NCI-H2196 treated with DMSO at 0.1 percent for 48 hours (cell line): ENCODE results near the gene HOXD10.

ENCODE experiments used
- DNase-seq: peaks from one replicate; lab custom pipeline; 2025; ENCODE audit not compliant: unreplicated experiment; lab: John Stamatoyannopoulos, UW

Gene HOXD10

GRCh38 chr2:176082824-176083751, 33.5 kb upstream of the HOXD10 start:
- no peak for DNase-seq

GRCh38 chr2:176083796-176084261, 32.7 kb upstream of the HOXD10 start, which contains the start of gene EVX2:
EVX2 (minus strand) TSS chr2:176083962; CDS start chr2:176083776, 186 bp downstream.
- DNase-seq: no peak

GRCh38 chr2:176084611-176085119, 31.9 kb upstream of the HOXD10 start:
- DNase-seq: no peak

GRCh38 chr2:176085120-176085788, 31.3 kb upstream of the HOXD10 start:
- no peak for DNase-seq

- peak; percentile 65 for DNase-seq
Observed at GRCh38 chr2:176085861-176086771, 30.5 kb upstream of the HOXD10 start.

- no peak for DNase-seq
Observed at GRCh38 chr2:176087330-176088047, 29.1 kb upstream of the HOXD10 start.

GRCh38 chr2:176088048-176088936, 28.3 kb upstream of the HOXD10 start:
- DNase-seq: peak; percentile 40

- no peak for DNase-seq
Observed at GRCh38 chr2:176088937-176089842, 27.4 kb upstream of the HOXD10 start.

- DNase-seq: no peak
Observed at GRCh38 chr2:176089843-176090395, 26.7 kb upstream of the HOXD10 start.

GRCh38 chr2:176090862-176091261, 25.7 kb upstream of the HOXD10 start:
- no peak for DNase-seq

- DNase-seq: no peak
Observed at GRCh38 chr2:176091329-176092258, 25.0 kb upstream of the HOXD10 start.

GRCh38 chr2:176092270-176093144, 24.1 kb upstream of the HOXD10 start, which contains the start of gene HOXD13:
HOXD13 (plus strand) TSS chr2:176092721; CDS start chr2:176092891, 170 bp downstream.
- DNase-seq: peak; percentile 41

- DNase-seq: no peak
Observed at GRCh38 chr2:176093145-176093897, 23.3 kb upstream of the HOXD10 start.

- no peak for DNase-seq
Observed at GRCh38 chr2:176093898-176094249, 22.7 kb upstream of the HOXD10 start.

- no peak for DNase-seq
Observed at GRCh38 chr2:176094349-176094748, 22.2 kb upstream of the HOXD10 start.
